ENCODE results near the gene FAM222A. TPM values are rescaled to one million over a fixed set of nuclear protein-coding genes. Genes with fewer than 3 reads are reported as not detected.

Gene FAM222A
- total and polyA plus RNA-seq, 2 of the 8 experiments (the other 6 are each of a cell fraction or from before 2014, with no cell fraction given) = 0.94 to 1.1 TPM

DNA sequence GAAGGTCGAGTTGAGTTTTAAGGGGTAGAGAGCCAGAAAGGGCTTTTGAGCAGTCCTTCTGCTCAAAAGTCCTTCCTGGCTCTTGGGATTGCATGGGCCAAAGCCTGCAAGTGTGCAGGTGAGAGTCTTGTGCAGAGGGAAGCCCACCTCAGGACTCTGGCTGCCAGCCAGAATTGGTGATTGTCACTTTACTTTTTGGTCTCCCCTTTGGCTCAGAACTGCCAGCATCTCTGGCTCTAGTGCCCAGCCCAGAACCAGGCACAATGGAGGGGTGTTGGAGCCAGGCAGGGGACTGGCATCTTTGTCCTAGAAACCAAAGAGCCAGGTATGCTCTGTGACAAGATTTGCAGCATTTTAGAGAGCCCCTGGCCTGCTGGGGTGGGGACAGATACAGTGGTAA is 23.5 kb downstream of the FAM222A start:
- 8% methylated on average over 1 of the region's 1 CpG; no CpG with 5 or more reads in 1 of the 2 experiments for WGBS, 2 experiments (ENCODE audit: extremely low coverage in 1 of 2, insufficient coverage in 1 of 2, insufficient read length in 1 of 2, insufficient replicate concordance in 2 of 2, low coverage in 1 of 2, low lambda C conversion rate in 2 of 2, missing lambda C conversion rate in 1 of 2)
- Histone ChIP-seq H2BK20ac (ENCODE audit: low read length) (no peak overlapping the region), H3K23me2 (ENCODE audit: low read depth, low read length) (no peaks in the 10 kb centered on the region), H3K23ac (ENCODE audit: insufficient read length) (no peak overlapping the region), H2BK5ac (ENCODE audit: low read depth, low read length) (no peak overlapping the region), H3K14ac (ENCODE audit: insufficient read length) (no peak overlapping the region), H3K4me1 (replicated peaks in 1 of 4; ENCODE audit: control insufficient read depth in 3 of 4, insufficient read depth in 4 of 4, low read length in 3 of 4) (peaks cover 5 to 11% (median 7%) of the 10 kb centered on the region in 4 experiments; a peak in 6 of 7 replicates), H2AK5ac (ENCODE audit: low read depth, low read length) (no peak overlapping the region), H3K4ac (replicated peaks; ENCODE audit: insufficient read length, low read depth, low read length) (no peak overlapping the region), H3K79me2 (ENCODE audit: control insufficient read depth in 1 of 2, insufficient read depth in 2 of 2, low read length in 2 of 2) (no peaks in the 10 kb centered on the region), H3K56ac (replicated peaks; ENCODE audit: insufficient read length, low read depth, low read length) (no peak overlapping the region), H3K9me3 (ENCODE audit: insufficient read depth in 2 of 2, low read depth in 1 of 2, low read length in 1 of 2) (no peaks in the 10 kb centered on the region), H2BK15ac (ENCODE audit: low read length) (no peak overlapping the region), H3K18ac (ENCODE audit: extremely low read depth, low read length) (no peak overlapping the region), H4K20me1 (replicated peaks in 1 of 2; ENCODE audit: control insufficient read depth in 1 of 2, insufficient read depth in 2 of 2, low read length in 2 of 2) (peaks cover 0 to 10% of the 10 kb centered on the region in 2 experiments), H2AFZ (ENCODE audit: low read length) (no peak overlapping the region), H3K27me3 (replicated peaks in 1 of 4; ENCODE audit: control insufficient read depth in 3 of 4, extremely low read depth in 1 of 4, insufficient read depth in 3 of 4, low read length in 3 of 4) (peaks cover 0 to 16% (median 9%) of the 10 kb centered on the region in 4 experiments; a peak in 4 of 7 replicates), H4K8ac (ENCODE audit: extremely low read depth, insufficient read depth, low read length) (no peak overlapping the region), H3K9ac (replicated peaks in 1 of 4; ENCODE audit: extremely low read depth in 1 of 4, low read depth in 3 of 4, low read length in 3 of 4) (no peak overlapping the region), H3K36me3 (ENCODE audit: control insufficient read depth in 2 of 4, insufficient read depth in 4 of 4, low read length in 3 of 4) (no peaks in the 10 kb centered on the region), H2BK120ac (replicated peaks; ENCODE audit: low read depth, low read length) (no peak overlapping the region), H3K79me1 (ENCODE audit: low read depth, low read length) (no peaks in the 10 kb centered on the region), H3K27ac (ENCODE audit: low read depth, low read length) (no peak overlapping the region), H2BK12ac (ENCODE audit: low read depth, low read length) (no peak overlapping the region), H4K91ac (replicated peaks; ENCODE audit: insufficient read length, low read length) (no peak overlapping the region), H4K5ac (ENCODE audit: insufficient read length, low read depth, low read length) (no peak overlapping the region), H3K4me3 (ENCODE audit: extremely low read depth in 1 of 4, insufficient read depth in 2 of 4, low read depth in 3 of 4, low read length in 4 of 4) (no peak overlapping the region), H3K4me2 (ENCODE audit: insufficient read depth in 1 of 2, low read depth in 2 of 2, low read length in 2 of 2) (no peak overlapping the region)
- FAIRE-seq (no peak), DNase-seq (ENCODE audit: low read depth in 1 of 2, low spot score in 2 of 2) (no peak)
- ChIA-PET CTCF (ENCODE audit: partially characterized antibody) (interaction anchor here (1.0 to 3.7 kb wide), 7 partner anchors 15 to 138 kb away, joined by 3 to 35 read pairs (median 5); no protein-coding TSS in a partner anchor), POLR2A (ENCODE audit: partially characterized antibody) (interaction anchor here (1.5 to 1.8 kb wide), 3 partner anchors 12 to 21 kb away, joined by 5 to 6 read pairs (median 6); no protein-coding TSS in a partner anchor)
- TF ChIP-seq NANOG (IDR thresholded peaks at IDR 0.05; ENCODE audit: insufficient read depth, low read depth, low read length, poor library complexity, severe bottlenecking) (no peak), CHD2 (IDR thresholded peaks at IDR 0.05; ENCODE audit: low read length) (no peak), CHD1 (IDR thresholded peaks at IDR 0.05; ENCODE audit: low read depth, low read length) (no peak), EGR1 (IDR thresholded peaks at IDR 0.05; ENCODE audit: borderline replicate concordance, low read depth, low read length) (no peak), JUN (IDR thresholded peaks at IDR 0.05; ENCODE audit: low read depth, low read length) (no peak), GTF2F1 (IDR thresholded peaks at IDR 0.05; ENCODE audit: borderline replicate concordance, low read depth, low read length) (no peak), MAX (IDR thresholded peaks at IDR 0.05) (no peak), CREB1 (IDR thresholded peaks at IDR 0.05) (no peak), ZNF274 (IDR thresholded peaks at IDR 0.05; ENCODE audit: borderline replicate concordance, extremely low read depth, low read length) (no peak), YY1 (IDR thresholded peaks at IDR 0.05; ENCODE audit: low read depth, low read length) (no peak)
